COLO668 (cell line): ENCODE results near the gene FAM83B.
"Not testable (repeated sequence)": the region's sequence is repeated elsewhere in the genome, so short reads cannot be mapped to it uniquely, and the experiment has no call there.

ENCODE experiments used
- DNase-seq: peaks from one replicate; lab custom pipeline; 2025; ENCODE audit not compliant: unreplicated experiment; lab: John Stamatoyannopoulos, UW

Gene FAM83B, protein sequence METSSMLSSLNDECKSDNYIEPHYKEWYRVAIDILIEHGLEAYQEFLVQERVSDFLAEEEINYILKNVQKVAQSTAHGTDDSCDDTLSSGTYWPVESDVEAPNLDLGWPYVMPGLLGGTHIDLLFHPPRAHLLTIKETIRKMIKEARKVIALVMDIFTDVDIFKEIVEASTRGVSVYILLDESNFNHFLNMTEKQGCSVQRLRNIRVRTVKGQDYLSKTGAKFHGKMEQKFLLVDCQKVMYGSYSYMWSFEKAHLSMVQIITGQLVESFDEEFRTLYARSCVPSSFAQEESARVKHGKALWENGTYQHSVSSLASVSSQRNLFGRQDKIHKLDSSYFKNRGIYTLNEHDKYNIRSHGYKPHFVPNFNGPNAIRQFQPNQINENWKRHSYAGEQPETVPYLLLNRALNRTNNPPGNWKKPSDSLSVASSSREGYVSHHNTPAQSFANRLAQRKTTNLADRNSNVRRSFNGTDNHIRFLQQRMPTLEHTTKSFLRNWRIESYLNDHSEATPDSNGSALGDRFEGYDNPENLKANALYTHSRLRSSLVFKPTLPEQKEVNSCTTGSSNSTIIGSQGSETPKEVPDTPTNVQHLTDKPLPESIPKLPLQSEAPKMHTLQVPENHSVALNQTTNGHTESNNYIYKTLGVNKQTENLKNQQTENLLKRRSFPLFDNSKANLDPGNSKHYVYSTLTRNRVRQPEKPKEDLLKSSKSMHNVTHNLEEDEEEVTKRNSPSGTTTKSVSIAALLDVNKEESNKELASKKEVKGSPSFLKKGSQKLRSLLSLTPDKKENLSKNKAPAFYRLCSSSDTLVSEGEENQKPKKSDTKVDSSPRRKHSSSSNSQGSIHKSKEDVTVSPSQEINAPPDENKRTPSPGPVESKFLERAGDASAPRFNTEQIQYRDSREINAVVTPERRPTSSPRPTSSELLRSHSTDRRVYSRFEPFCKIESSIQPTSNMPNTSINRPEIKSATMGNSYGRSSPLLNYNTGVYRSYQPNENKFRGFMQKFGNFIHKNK

DNA sequence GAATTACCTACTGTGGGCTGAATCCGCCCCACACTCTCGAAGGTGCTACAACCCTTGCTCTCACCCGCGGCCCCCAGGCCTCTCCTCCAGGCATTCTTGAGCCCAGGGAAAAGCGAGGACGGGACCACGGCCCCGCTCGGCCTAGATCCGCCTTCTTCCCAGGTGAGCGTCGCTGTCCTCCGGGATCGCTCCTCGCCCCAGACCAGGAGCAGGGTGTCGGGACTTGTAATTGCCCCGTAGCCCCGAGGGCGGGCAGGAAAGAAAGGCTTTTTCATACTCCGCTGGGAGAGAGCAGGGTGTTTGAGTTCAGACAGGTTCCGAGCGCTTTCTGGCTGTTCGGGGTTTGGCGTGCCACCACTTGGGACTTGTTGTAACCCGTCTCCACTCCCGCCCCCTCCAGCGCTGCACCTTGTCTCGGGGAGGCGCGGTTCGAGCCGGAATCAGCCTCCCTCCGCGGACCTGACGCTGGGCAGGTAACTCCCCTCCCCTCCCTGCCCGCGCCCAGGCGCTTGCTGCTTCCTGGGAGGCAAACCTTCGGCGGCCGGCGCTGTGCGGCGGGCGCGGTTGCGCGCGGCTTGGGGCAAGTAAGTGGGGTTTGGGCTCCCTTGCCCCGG lies at the start of gene FAM83B:
Gene FAM83B (plus strand): TSS at position 529 of the 614 bp plus-strand sequence. CDS start 23,476 bp downstream, outside the sequence.
- DNase-seq = no peak

DNA sequence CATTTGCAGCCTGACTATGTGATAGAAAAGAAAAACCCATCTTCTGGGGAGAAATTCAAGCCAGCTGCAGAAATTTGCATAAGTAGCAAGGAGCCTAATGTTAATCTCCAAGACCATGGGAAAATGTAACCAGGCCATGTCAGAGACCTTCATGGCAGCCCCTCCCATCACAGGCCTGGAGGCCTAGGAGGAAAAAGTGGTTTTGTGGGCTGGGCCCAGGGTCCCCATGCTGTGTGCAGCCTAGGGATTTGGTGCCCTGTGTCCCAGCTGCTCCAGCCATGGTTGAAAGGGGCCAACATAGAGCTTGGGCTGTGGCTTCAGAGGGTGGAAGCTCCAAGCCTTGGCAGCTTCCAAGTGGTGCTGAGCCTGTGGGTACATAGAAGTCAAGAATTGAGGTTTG lies 49.7 kb upstream of the FAM83B start:
- DNase-seq = not testable (repeated sequence)

DNA sequence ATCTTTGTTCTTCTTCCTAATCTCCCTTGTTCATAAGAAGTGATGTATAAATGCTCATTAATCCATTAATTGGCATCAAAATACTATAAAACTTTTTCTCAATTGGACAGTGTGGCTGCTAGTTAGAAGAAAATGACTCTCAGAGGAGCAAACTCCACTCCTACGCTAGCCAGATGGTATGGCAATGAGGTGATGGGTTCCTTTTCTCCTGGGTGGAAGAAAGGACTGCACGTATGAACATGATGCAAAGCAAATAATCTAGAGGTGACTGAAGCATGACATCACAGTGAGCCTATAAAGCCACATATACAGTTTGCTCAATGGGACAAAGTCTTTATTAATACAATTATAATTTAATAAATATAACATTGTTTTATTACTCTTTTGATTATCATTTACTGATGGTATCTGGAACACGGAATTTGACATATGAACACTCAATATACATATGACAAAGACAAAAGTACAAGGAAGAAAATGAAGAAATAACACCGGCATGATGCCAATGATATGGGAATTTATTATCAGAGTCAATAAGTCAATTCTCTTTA lies 46.4 kb upstream of the FAM83B start:
- no peak for DNase-seq

DNA sequence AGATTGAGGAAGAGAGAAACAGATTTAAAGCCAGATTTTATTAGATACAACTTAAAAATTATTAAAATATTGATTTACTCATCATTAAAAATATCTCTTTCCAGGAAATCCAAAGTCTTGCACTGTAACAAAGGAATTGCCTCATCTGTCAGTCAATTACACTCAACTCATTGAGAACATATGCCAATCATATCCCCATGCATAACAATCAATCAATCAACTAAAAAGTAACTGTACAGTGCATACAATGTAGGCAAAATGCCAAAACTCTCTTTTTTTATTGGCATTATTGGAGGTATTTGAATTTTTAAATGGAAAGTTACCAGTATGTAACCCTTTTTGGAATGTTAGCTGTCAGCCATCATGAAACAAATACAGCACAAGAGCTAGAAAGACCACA lies 45.3 kb upstream of the FAM83B start:
- DNase-seq = no peak

DNA sequence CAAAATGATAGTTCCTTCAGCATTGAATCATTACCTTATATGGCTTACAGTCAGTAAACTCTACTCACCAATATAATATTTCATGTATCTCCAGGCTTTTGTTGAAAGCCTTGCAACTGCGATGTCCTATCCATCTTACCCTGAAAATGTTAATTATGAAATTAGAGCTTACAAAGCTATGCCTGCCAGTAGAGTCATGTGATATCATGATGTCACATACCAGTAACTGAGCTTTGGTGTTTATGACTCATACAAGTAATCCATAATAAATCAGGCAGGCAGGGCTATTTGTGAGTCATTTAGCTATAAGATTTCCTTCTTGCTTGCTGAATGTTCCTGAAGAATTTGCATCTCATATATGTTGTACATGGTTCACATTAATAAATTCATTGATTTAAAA lies 44.9 kb upstream of the FAM83B start:
- DNase-seq = no peak

DNA sequence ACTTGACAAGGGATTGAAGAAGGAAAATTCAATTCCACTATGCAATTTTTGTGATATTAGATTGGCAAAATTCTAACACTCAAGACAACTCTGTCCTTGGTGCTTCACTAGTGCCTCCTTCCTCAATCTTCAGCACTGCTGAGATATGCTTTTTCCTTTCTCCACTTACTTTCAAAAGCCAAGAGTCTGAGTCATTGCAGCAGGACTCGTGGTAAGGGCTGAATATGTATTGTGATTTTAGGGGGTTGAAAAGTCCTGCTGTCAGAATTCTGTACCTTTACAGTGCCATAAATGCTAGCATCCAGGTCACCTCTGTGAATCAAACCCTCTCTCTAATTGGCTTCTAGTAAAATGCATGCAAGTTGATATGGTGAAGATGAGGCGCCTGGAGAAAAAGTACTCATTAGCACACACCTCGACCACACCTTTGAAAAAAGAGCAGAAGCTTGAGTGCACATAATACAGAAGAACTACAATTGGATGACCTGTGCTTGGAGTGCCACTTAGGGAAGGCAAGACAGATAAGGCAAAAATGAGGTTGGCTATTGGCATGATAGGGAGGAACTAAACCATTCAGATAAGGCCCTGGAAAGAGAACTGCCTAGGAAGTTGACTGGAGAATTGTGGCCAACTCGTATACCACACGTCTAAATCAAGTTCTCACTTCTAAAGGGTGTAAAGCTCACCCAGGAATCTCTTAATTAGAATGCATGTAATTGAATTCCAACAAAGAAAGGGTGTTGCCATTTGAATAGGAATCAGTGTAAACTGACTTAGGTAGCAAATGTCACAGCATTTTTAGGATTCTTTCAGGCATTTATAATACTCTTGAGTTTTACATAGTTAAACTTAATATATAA lies 43.6 kb upstream of the FAM83B start:
- DNase-seq = no peak

DNA sequence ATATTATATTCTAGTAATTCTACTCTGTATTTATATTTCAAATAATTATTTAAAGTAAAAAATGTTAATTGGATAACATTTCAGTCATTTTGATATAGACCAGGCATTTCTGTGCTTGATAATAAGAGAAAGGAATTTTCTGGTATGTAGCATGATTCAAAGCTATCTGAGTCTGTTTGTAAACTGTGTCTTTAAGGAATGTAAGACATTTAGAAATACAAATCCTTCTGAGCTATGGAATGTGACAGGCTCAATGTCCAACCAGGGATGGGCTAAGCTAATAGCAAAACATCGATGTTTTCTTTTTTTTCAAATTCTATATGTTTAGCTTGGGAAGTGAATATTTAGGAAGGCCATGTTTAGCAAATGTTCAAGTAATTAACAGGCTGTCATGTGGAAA lies 41.5 kb upstream of the FAM83B start:
- no peak for DNase-seq

DNA sequence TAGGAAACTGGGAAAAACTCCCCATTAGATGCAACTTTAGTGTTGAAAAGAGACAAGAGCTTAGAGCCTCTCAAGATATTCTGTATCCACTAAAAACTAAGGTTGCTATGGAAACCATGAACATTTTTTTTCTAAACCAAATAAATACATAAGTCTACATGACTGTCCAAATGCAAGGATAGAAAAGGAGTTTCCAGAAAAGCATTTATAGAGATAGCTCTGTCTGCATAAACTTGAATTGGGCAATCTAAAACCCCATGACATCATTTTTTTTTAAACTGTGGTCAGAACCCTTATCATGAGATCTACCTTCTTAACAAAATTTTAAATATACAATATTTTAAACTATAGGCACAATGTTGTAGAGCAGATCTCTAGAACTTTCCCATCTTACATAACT lies 36.4 kb upstream of the FAM83B start:
- no peak for DNase-seq

DNA sequence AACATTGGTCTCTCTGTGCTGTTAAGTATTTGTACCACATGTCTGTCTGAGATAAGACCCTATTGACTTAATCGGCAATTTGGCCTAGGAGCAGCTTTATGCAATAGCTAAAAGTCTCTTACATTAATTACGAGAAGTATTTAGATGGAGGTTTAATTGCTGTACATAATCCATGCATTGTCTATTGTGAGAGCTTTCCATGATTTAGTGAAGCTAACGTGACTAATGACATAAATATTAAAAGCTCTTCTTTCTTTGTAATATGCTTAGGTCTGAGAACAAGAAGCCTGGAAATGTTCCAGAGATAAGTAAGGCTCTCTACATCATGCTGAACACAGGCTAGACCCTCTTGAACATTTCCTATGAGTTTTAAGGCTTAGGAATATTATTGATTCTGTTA lies 32.7 kb upstream of the FAM83B start:
- no peak for DNase-seq

DNA sequence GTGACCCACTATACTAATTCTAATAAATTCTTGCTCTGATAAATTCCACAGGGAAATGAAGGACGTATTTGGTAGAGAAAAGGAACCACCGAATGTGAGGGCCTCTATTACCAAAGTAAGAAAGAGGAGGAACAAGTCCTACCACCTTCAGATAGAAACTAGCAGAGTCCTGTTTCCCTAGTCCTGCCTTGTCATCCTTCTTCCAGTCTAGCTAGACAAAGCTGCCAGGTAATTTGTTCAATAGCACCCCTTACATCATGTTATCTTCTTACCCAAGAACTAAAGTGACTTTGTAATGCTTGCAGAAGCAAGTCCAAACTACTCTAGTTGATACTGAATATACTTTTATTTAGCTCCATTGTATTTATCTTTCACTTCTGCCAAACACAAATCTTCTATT lies 29.3 kb upstream of the FAM83B start:
- no peak for DNase-seq

DNA sequence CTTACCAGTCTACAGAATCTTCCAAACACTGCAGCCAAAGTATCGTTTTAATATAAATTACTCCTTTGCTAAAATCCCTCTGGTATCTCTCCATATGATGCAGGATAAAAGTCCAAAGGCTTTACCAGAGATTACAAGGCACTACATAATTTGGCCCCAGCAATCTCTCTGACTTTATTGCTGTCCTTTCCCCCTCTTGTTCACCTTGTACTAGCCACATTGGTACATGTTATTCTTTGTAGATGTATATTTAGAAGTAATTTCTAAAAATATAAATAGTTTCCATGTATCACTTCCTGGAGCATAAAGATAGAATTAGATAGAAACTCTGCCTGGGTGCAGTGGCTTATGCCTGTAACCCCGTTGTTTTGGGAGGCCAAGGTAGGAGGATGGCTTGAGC lies 28.7 kb upstream of the FAM83B start:
- no peak for DNase-seq

DNA sequence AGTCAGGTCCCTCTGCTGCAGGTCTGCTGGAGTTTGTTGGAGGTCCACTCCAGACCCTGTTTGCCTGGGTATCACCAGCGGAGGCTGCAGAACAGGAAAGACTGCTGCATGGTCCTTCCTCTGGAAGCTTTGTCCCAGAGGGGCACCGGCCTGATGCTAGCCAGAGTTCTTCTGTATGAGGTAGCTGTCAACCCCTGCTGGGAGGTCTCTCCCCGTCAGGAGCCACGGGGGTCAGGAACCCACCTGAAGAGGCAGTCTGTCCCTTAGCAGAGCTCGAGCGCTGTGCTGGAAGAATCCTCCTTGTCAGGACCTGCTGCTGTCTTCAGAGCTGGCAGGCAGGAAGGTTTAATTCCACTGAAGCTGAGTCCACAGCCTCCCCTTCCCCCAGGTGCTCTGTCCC lies 22.3 kb upstream of the FAM83B start:
- not testable (repeated sequence) for DNase-seq

DNA sequence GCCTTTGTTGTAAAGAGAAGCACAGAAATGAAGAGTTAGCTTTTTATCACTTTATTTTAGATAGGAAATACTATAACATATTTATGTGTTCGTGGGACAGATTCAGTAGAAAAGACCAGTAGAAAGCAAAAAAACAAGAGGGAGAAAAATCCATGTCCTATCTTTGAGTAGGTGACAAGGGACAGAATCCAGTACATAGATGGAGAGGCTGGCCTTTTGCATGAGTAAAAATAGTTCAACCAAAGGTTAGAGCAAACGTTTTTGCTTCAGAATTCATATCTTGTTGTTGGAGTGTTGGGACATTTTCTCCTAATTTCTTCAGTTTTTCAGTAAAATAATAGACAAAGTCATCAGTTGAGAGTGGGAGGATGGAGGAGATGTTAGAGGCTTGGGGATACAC lies 19.6 kb upstream of the FAM83B start:
- no peak for DNase-seq

DNA sequence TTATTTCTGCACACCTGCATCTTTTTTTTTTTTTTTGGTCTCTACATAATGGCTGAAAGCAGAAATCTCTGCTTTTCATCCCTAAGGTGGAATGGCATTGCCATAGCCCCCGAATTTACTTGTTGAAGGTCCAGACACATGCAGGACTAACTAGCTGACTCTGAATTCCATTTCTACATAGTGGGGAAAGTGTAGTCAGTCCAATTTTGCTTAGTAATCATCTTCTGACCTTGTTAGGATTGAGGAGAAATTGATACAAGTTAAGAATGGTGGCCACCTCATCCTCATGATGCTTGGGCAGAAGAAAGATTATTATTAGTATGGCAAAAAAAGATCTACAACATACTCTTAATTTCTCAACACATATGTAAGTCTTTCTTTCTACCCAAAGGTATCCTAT lies 16.4 kb upstream of the FAM83B start:
- DNase-seq = no peak

DNA sequence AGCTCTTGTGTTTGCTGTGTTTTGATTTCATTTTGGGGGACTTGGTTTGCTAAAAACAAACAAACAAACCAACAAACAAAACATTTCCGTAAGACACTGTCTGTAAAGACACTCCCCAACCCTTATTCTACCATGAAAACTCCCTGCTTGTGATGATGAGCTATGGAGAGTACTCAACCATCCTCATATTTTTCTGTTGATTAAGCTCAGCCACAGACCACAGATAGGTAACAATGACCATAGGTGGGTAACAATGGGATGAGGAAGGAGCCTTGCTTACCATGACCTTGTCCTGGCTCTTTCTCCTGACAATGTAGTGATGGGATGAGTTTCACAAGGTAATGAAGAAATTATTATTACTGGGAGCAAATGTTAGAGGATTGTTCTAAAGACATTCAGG lies 11.4 kb upstream of the FAM83B start:
- no peak for DNase-seq

DNA sequence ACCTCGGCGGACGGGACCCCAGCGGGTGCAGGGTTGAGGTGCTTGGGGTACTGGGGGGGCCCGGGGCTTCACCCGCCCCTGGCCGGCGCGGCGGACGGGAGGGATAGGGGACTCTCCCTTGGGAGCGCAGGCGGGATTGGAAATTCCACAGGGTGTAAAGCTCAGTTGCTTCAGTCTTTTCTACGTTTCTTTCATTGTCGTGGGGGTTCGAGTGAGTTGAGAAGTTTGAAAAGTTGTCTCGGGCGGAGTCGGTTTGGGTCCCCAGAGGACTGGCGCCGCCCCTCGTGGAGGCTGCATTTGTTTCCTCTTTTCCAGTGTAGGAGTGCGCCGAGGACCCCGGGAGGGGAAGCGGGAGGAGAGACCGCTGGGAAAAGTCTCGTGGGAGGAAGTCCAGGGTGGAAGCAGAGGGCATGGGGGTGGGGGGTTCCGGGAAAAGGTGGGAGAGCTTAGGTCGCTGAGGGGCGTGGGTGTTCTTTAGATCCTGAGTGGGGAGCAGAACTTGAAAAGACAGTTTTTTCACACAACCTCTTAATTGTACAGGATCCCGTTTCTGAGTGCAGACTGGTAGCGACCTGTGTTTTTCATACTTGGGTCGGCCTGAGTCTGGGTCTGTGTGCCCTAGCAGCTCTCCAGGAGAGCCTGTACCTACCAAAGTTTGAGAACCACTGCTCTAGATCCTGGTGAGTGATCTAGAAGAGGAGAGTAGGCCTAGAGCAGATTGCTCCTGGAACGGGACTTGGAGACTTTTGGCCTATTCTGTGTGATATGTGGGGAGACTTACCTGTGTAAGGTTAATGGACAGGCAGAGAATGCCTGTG lies 495 bp downstream of the FAM83B start:
- no peak for DNase-seq

DNA sequence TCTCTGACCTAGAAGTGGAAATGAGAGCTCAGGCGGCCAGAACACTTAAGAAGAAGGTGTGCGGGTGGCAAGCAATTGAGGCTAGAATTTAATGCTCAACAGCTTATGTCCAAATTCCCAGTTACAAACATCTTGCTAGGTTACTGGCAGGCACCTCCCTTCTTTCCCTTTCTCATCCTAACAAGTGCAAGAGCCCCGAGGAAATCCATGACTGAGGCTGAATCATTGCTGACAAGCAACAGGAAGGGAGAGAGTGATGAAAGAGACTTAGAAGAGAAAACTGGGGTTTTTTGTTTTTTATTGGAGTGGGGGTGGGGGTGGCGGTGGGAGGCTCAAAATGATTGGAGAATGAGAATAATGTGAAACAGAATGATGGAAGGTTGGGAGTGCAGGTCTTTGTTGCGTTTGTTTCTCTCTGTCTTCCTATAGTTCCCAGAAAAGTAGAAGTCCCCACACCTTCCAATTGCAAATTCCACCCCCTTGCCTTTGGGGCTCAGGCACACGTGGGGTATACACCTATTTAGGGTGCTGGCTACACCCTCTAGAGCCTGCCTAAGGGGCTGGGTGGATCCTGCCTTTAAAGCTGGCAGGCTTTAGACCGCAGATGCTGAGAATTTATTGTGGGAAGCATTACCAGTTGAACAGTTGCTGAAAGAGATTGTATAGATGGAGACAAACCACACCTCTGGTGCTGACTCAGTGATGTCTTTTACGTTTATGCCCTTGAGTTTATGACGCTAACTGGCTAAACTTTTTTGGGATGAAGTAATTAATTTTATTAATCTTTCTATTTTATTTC lies 1.4 kb downstream of the FAM83B start:
- DNase-seq = no peak

DNA sequence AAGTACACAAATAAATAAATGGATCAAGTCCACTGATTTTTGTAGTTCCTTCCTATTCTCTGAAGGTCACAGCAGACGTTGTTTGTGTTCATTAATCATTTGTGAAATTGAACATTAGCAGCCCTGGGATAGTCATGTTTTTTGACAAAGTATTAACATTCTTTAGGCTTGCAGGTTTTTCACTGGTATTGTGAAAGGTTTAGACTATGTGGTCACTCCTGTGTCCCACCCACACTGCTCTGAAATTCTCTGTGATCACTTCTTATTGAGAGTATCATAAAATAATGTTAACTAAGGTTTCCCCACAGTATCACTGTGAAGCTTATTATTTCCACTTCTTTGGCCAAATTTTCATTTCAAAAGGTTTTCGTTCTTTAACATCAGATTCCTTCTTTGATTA lies 3.5 kb downstream of the FAM83B start:
- DNase-seq = no peak

DNA sequence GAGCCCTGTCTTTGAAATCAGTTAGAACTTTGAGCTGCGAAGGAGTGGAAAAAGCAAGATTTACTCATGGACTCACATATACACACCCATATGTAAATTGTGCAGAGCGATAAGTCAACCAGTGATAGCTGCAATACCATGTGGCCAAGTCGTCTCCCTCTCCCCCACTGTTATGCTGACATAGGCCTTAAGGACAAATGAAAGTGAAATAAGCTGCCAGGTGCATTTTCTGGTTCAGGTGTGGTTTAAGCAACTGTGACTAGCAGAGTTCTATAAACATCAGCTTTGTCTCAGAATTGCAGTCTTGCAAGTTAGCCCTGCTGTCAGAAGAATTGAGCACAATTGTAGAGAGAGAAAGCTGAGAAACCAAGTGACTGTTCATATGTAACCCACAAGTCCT lies 9.6 kb downstream of the FAM83B start:
- no peak for DNase-seq
